D341Med (cell line): ENCODE measurements around the gene POLR1G.
"Not testable (repeated sequence)": the region's sequence is repeated elsewhere in the genome, so short reads cannot be mapped to it uniquely, and the experiment has no call there.

ENCODE experiments used
- DNase-seq: peaks from one replicate; pipeline ENCODE4 v3.0.0; 2012; ENCODE audit warnings: low spot score

Gene POLR1G

DNA sequence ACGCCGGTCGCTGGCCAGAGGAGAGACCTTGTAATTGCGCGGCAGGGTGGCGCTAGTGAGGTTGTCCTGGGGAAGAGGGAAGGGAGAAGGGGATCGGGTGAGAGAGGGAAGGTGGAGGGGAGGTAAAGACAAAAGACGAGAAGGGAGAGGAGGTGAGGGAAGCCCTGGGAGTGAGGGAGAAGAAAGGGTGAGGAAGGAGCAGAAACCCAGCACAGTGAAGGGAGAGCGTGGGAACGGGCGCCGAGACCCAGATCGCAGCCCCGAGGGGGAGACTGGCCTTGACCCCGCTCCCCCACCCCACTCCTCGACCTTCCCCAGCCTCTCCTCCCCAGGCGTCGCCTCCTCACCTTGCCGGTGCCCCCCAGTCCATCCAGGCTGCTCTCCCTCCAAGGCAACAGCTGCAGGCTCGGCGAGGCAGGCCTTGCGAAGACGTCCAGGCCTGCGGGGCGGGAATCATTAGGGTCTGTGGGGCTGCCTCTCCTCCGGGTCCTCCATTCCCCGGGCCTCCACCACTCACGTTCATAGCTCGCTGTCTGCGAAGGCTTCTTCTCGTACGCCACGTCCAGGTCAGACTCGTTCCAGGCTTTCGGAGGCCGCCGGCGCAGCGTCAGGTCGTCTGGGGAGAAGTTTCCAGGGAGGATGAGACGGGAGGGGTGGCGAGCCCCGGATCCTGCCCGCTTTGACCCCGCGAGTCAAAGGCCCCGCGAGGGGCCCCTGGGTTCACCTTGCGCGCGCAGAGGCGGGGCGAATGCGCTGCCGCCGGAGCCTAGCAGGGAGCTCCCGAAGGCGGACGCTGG lies 10.4 kb upstream of the POLR1G start:
- DNase-seq: no peak

DNA sequence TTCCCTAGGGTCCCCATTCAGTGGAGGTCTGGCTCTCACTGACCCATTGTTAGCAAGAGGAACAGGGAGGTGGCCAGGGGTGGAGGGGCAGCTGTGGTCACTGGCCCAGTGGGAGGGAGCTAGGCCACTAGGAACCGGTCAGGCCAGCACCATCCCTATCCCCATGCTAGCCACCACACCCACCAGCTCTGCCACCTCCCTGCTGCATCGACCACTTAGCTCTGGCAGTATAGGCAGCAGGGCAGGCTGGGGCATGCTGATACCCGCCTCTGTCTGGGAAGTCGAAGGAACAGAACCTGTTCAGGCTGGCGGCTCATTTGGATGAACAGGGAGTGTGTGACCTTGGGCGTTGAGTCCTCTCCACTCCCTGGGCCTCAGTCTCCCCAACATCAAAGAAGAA lies 6.3 kb upstream of the POLR1G start:
- peak; percentile 24 for DNase-seq

- DNase-seq: no peak
Observed at GRCh38 chr19:45401815-45402214, 4.6 kb upstream of the POLR1G start.

DNA sequence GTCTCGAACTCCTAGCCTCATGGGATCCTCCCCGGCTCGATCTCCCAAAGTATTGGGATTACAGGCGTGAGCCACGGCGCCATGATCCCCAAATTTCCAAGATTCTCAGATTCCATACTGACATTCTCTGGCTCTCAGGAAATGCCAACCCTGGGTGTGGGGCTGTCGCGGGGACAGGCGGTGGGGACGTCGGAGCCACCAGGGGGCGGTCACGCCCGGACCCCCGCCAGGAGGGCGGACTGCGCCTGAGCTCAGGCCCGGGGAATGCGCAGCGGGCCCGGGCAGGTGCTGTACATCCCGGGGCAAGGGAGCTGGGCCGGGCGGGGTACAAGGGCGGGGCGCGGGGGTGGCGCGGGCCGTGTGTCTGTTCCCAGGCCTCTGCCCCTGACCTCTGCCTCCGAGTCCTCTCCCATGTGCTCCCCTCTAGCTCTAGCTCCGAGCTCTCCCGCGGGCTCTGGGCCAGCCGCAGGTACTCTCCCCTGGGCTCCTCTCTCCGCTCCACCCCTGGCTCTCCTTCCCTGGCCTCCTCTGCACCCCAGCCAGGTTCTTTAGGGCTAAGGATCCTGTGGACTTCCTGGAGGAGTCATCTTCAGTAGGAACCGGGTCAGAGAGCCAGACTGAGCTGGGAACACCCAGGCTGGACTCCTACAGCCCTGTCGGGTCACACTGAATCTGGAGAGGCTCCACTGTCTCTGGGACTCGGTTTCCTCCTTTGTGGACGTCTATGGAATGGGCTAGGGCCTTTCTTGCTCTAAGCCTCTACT lies 4.0 kb upstream of the POLR1G start:
- DNase-seq: peak; percentile 92

DNA sequence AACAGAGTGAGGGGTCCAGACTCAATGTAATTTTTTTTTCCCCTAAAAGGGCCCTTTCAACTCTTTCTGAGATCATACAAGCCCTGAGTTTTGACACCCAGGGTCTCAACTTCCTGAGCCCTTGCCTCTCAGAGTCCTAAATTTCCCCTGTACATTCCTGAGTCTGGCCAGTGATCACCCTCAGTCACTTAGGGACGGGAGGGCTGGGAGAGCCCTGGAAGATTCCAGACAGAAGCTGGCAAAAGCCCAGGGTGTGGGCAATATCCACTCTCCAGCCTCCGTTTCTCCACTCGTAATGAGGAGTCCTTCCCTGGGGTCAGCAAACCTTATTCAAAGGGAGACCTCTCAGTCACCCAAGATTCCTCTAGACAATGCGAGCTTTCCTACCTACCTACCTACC lies 3.2 kb upstream of the POLR1G start:
- peak; percentile 10 for DNase-seq

GRCh38 chr19:45403781-45404556 lies 2.5 kb upstream of the POLR1G start:
- DNase-seq: peak; percentile 70

DNA sequence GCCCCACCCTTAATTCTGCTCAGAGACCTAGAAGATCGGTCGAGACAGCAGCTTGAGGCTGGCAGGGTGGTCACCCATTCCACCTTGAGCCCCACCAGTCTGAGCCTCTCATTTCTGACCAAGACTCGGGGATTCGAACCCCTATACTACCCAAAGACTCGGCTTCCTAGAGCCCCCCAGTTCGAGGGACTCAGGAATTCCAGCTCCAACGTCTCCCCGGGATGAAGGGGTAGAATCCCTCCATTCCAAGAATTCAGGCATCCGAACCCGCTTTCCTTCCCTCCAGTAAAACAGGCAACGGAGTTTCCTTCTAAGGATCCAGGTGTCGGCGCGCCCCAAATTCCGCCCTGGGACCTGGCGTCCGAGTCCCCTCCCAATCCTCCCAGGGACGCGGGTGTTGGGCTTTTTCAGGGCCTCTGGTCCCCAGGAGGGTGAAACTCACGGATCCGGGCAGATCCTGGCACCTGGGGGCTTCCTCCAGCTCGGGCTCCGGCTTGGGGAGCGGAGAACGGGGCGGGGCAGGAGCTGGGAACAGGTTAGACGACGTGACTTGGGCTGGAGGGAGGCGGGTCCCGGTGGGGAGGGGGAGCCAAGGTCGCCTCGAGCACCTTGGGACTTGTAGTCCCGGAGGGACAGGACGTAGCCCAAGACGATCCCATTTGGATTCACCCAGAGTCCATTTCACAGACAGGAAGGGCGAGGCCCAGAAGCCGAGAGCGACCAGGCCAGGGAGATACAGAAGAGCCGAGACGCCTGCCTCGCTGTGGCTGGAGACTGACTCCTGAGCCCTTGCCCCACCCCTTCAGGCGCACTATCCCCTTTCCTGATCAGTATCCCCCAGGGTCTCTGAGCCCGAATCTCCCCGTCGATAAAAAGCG lies 1.6 kb upstream of the POLR1G start, which contains the start of gene PPP1R13L:
Gene PPP1R13L, minus strand, starts transcription at position 513 of the 878 bp plus-strand sequence. CDS start 6,751 bp downstream, outside the sequence.
- peak; percentile 87 for DNase-seq

DNA sequence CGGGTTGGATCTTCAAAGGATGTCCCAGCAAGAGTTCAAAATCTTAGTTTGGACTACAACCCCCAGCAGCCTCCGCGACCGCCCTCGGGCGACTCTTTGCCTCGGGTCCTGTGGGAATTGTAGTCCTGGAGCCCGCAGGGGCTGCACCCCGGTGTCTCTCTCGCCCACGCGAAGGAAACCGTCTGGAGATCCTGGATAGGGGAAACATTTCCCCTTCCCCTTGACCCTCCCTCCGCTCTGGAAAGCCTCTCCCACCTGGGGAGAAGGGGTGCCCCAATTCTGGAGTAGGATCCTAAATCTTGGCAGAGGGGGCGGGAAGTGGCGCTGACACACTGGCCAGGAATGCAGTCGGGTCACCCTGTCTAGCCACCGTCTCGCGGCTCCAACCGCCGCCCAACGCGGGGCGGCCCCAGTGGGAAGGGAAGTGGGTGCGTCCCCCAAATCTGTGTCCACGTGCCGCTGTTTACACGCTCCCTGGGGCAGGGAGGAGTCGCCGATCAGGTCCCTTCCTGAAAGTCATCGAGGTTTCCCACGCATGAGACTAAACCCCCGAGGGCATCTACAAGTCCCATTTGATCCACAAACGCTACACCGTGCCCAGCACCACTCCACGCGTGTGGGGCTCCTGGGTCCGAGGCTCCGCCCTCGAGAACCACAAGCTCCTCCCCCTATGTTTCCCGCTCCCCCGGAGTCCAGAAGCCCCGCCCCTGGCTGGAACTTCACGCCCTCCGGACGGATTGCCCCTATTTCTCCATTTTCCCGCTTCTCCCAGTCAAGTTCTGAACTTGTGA lies 814 bp upstream of the POLR1G start:
- peak; percentile 93 for DNase-seq

DNA sequence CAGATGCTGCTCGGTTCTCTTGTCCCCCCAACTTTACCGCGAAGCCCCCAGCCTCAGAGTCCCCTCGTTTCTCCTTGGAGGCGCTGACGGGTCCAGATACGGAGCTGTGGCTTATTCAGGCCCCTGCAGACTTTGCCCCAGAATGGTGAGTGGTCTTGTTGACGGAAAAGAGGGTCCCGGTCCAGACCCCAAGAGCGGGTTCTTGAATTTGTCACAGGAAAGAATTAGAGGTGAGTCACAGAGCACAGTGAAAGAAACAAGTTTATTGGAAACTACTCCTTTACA lies 589 bp downstream of the POLR1G start:
- no peak for DNase-seq

- DNase-seq: not testable (repeated sequence)
Observed at GRCh38 chr19:45407585-45407984, 1.1 kb downstream of the POLR1G start.

- peak; percentile 14 for DNase-seq
Observed at GRCh38 chr19:45408121-45408520, 1.7 kb downstream of the POLR1G start.

- peak; percentile 14 for DNase-seq
Observed at GRCh38 chr19:45408830-45409556, 2.5 kb downstream of the POLR1G start.

DNA sequence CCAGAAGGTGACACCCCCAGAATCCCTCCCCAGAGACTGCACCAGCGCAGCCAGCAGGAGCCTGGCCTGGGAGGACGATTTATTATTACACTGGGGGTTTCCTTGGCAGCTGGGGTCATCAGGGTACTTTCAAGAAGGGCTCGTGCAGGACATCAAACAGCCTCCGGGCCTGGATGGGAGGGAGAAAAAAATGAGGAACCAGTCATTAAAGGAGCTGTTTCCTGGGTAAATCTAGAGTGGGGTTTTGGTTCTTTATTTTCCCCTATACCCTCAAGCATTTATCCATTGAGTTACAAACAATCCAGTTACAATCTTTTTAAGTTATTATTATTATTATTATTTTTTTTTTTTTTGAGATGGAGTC lies 3.1 kb downstream of the POLR1G start:
- no peak for DNase-seq

DNA sequence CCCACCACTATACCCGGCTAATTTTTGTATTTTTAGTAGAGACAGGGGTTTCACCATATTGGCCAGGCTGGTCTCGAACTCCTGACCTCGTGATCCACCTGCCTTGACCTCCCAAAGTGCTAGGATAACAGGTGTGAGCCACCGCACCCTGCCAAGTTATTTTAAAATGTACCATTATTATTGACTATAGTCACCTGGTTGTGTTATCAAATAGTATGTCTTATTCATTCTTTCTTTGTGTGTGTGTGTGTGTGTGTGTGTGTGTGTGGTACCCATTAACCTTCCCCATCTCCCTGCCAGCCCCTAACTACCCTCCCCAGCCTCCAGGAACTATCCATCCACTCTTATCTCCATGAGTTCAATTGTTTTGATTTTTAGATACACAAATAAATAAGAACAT lies 3.9 kb downstream of the POLR1G start:
- DNase-seq: not testable (repeated sequence)

GRCh38 chr19:45413497-45413896 lies 7.1 kb downstream of the POLR1G start:
- no peak for DNase-seq

DNA sequence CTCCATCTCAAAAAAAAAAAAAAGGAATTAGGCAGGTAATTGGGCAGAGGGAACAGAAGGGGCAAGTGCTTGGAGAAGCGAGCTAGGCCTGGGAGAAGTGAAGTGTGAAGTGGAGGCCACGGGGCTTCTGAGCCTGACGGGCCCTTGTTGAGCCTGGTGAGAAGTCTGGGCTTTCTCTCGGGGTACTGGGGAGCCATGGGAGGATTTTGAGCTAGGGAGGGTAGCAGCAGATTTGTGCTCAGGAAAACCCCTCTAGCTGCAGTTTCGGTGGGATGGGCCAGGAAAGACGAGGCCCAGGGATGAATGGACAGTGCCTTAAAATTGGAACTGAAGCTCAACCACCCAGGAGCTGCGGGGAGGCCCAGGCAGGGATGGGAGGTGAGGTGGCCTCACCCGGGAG lies 8.0 kb downstream of the POLR1G start:
- no peak for DNase-seq

DNA sequence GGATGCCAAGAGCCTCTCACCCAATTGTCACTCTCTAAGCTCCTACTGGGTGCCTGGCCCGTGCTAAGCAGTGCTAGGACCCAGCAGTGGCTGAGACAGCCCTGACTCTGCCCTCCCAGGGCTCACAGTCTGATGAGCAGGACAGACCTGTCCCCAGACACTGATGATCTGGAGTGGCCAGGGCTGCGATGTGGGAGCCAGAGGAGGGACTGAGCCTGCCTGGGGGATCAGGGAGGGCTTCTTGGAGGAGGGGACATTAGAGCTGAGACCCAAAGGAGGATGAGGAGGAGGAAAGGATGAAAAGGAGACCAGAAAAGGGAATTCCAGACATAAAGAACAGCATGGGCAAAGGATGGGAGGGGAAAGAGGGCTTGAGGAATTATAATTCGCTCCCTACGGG lies 10.7 kb downstream of the POLR1G start:
- DNase-seq: peak; percentile 14

DNA sequence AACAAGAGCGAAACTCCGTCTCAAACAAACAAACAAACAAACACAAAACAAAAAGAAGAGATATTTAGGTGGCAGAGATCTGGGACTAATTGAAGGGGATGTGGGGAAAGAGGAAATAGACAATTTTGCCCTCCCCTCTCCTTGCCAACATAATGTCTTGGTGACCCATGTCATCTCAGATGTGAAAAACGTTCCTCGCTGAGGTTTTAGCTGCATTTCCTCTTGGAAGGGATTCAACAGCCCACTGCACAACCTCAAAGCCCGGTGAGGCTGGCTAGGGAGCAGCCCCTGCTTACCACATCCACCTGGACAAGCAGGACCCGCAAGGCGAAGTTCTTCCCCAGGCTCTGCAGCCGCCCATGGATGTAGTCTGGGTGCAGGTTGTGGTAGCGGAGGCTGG lies 12.4 kb downstream of the POLR1G start:
- no peak for DNase-seq

- peak; percentile 11 for DNase-seq
Observed at GRCh38 chr19:45419396-45419795, 13.0 kb downstream of the POLR1G start.

- DNase-seq: no peak
Observed at GRCh38 chr19:45419895-45420294, 13.5 kb downstream of the POLR1G start.
